SH-SY5Y (cell line): ENCODE results near the gene IL16.

Source experiments
- GATA2 ChIP-seq: IDR thresholded peaks from 2 replicates; pipeline ENCODE4 v1.6.1; 2011; ENCODE audit warnings: mild to moderate bottlenecking, low read depth, low read length
- GATA3 ChIP-seq: IDR thresholded peaks from 2 replicates; pipeline ENCODE4 v1.6.1; 2011; ENCODE audit warnings: low read depth, mild to moderate bottlenecking, low read length, moderate library complexity

Gene IL16

GRCh38 chr15:81337241-81337640 lies 140.6 kb downstream of the IL16 start:
- no peak for TF ChIP-seq GATA3
- TF ChIP-seq GATA2: no peak

- TF ChIP-seq GATA3 (no peak), GATA2 (no peak)
These were observed 141.1 kb downstream of the IL16 start for GRCh38 chr15:81337713-81338157.

- TF ChIP-seq GATA3 (no peak), GATA2 (no peak)
These were observed 141.7 kb downstream of the IL16 start for GRCh38 chr15:81338170-81339007.

GRCh38 chr15:81339321-81339720 lies 142.6 kb downstream of the IL16 start:
- TF ChIP-seq GATA2 (no peak), GATA3 (no peak)

GRCh38 chr15:81339851-81340250 lies 143.2 kb downstream of the IL16 start:
- no peak for TF ChIP-seq GATA3
- no peak for TF ChIP-seq GATA2

- TF ChIP-seq GATA2: no peak
- no peak for TF ChIP-seq GATA3
These were observed 144.7 kb downstream of the IL16 start for GRCh38 chr15:81341351-81341750.

- TF ChIP-seq GATA2 (no peak), GATA3 (no peak)
These were observed 146.7 kb downstream of the IL16 start for GRCh38 chr15:81343371-81343770.

- TF ChIP-seq GATA2: no peak
- TF ChIP-seq GATA3: no peak
These were observed 149.9 kb downstream of the IL16 start for GRCh38 chr15:81346611-81347010.

GRCh38 chr15:81347910-81348309 lies 151.2 kb downstream of the IL16 start:
- no peak for TF ChIP-seq GATA3
- TF ChIP-seq GATA2: no peak

GRCh38 chr15:81349271-81349670 lies 152.6 kb downstream of the IL16 start:
- TF ChIP-seq GATA2: no peak
- no peak for TF ChIP-seq GATA3

- TF ChIP-seq GATA2 (no peak), GATA3 (no peak)
These were observed 155.0 kb downstream of the IL16 start for GRCh38 chr15:81351651-81352050.

- TF ChIP-seq GATA2: no peak
- no peak for TF ChIP-seq GATA3
These were observed 159.6 kb downstream of the IL16 start for GRCh38 chr15:81356252-81356651.

- TF ChIP-seq GATA3: no peak
- no peak for TF ChIP-seq GATA2
These were observed 160.6 kb downstream of the IL16 start for GRCh38 chr15:81357180-81357686.

GRCh38 chr15:81358248-81358647 lies 161.6 kb downstream of the IL16 start:
- no peak for TF ChIP-seq GATA2
- TF ChIP-seq GATA3: no peak

GRCh38 chr15:81360491-81360890 lies 163.8 kb downstream of the IL16 start:
- TF ChIP-seq GATA3: no peak
- no peak for TF ChIP-seq GATA2

- TF ChIP-seq GATA2 (no peak), GATA3 (no peak)
These were observed 165.2 kb downstream of the IL16 start for GRCh38 chr15:81361891-81362290.
